HCT116 (cell line): ENCODE measurements around the gene ITLN1. TPM values are rescaled to one million over a fixed set of nuclear protein-coding genes. Genes with fewer than 3 reads are reported as not detected.

Experiments used
- ATAC-seq: fragments of 200-7000 bp; cut with Tn5 transposase; 2 replicates; pipeline ENCODE4 v1.9.1; 2020; ENCODE audit warnings: mild to moderate bottlenecking, moderate library complexity
- BruUV-seq: library from RNA; stranded (reverse); fragments of 400-500 nt; replicated peaks from 2 replicates; lab custom pipeline; 2021; lab: Mats Ljungman, UMichigan
- CTCF ChIA-PET: fragments of 300-600 bp; sonication (Branson Sonifier 250); formaldehyde crosslinking; loops from one replicate; lab custom pipeline; 2021; ENCODE audit warnings: antibody characterized with exemption; lab: Charles Lee
- POLR2A ChIA-PET: fragments of 300-600, 350-600 bp; sonication (Branson Sonifier 250); formaldehyde crosslinking; loops from one replicate; lab custom pipeline; 2021; ENCODE audit warnings: antibody characterized with exemption; lab: Charles Lee
- RAD21 ChIA-PET, 2 experiments: fragments of 300-600 bp; sonication (Branson Sonifier 250); formaldehyde crosslinking; loops; one replicate each; lab custom pipeline; 2023; ENCODE audit warnings: low total read pairs in 2 of 2; ENCODE audit not compliant: uncharacterized antibody in 2 of 2, unreplicated experiment in 2 of 2, low non-redundant PET in 1 of 2; lab: Charles Lee
- DNase-seq: peaks from one replicate; pipeline ENCODE4 v3.0.0-alpha.2; 2010; ENCODE audit warnings: low read depth, low spot score
- H2AFZ ChIP-seq: fragments of 200-600 bp; shearing (Covaris generic), sonication (generic); 2 replicates; pipeline ENCODE4 v1.6.1; 2017; ENCODE audit warnings: low read depth, mixed run types, mixed read lengths, antibody characterized with exemption, low read length; ENCODE audit not compliant: poor library complexity, severe bottlenecking
- H3K27ac ChIP-seq: 2 replicates; pipeline ENCODE4 v1.5.1; 2012; ENCODE audit warnings: low read depth, low read length
- H3K27me3 ChIP-seq: fragments of 200-600 bp; sonication (generic); 2 replicates; pipeline ENCODE4 v1.6.1; 2016; ENCODE audit warnings: mixed run types, low read length, mixed read lengths; ENCODE audit not compliant: insufficient read depth
- H3K36me3 ChIP-seq, 2 experiments: fragments of 200-500 bp in 1 of 2; fragments of 200-600 bp in 1 of 2; sonication (Bioruptor generic) in 1 of 2; sonication (generic) in 1 of 2; 2 replicates each; pipeline versions ENCODE4 v1.5.1 to v1.6.1; 2014 to 2016; ENCODE audit warnings: low read length in 2 of 2, inconsistent platforms in 1 of 2, mixed read lengths in 1 of 2, mixed run types in 1 of 2; ENCODE audit not compliant: insufficient read depth in 2 of 2, control insufficient read depth in 1 of 2
- H3K4me1 ChIP-seq, 2 experiments: fragments of 200-600 bp in 1 of 2; sonication (generic) in 1 of 2; 2 replicates each; pipeline versions ENCODE4 v1.5.1 to v1.6.1; 2012 to 2017; ENCODE audit warnings: low read length in 2 of 2, inconsistent platforms in 1 of 2, mild to moderate bottlenecking in 1 of 2, mixed read lengths in 1 of 2, mixed run types in 1 of 2, moderate library complexity in 1 of 2; ENCODE audit not compliant: insufficient read depth in 2 of 2, control insufficient read depth in 1 of 2
- H3K4me2 ChIP-seq: fragments of 200-600 bp; sonication (generic); 2 replicates; pipeline ENCODE4 v1.6.1; 2017; ENCODE audit warnings: mixed run types, low read length, mixed read lengths
- H3K4me3 ChIP-seq, 2 experiments: fragments of 200-600 bp in 1 of 2; sonication (generic) in 1 of 2; replicated peaks in 1 of 2; 2 replicates each; pipeline ENCODE4 v1.5.1; 2011 to 2016; ENCODE audit warnings: low read length in 2 of 2, control low read depth in 1 of 2, low read depth in 1 of 2, mild to moderate bottlenecking in 1 of 2, mixed read lengths in 1 of 2, mixed run types in 1 of 2
- H3K79me2 ChIP-seq: fragments of 200-600 bp; sonication (generic); 2 replicates; pipeline ENCODE4 v1.6.1; 2017; ENCODE audit warnings: mild to moderate bottlenecking, mixed run types, low read length, moderate library complexity, mixed read lengths; ENCODE audit not compliant: insufficient read depth
- H3K9ac ChIP-seq: fragments of 200-600 bp; sonication (generic); 2 replicates; pipeline ENCODE4 v1.6.1; 2016; ENCODE audit warnings: low read length, mixed read lengths
- H3K9me2 ChIP-seq: fragments of 200-600 bp; sonication (generic), shearing (Covaris generic); 2 replicates; pipeline ENCODE4 v1.6.1; 2017; ENCODE audit warnings: mixed run types, mild to moderate bottlenecking, moderate library complexity; ENCODE audit not compliant: insufficient read depth
- H3K9me3 ChIP-seq, 2 experiments: fragments of 200-500 bp in 1 of 2; fragments of 200-600 bp in 1 of 2; sonication (Bioruptor generic) in 1 of 2; sonication (generic) in 1 of 2; 2 replicates each; pipeline ENCODE4 v1.6.1; 2014 to 2017; ENCODE audit warnings: low read length in 2 of 2, mixed read lengths in 2 of 2, inconsistent platforms in 1 of 2, low read depth in 1 of 2, mild to moderate bottlenecking in 1 of 2, mixed run types in 1 of 2, moderate library complexity in 1 of 2; ENCODE audit not compliant: control insufficient read depth in 1 of 2, insufficient read depth in 1 of 2
- H4K20me1 ChIP-seq: fragments of 200-600 bp; sonication (generic), shearing (Covaris generic); 2 replicates; pipeline ENCODE4 v1.6.1; 2017; ENCODE audit warnings: mixed run types, mild to moderate bottlenecking, moderate library complexity; ENCODE audit not compliant: insufficient read depth
- CBX3 ChIP-seq: IDR thresholded peaks from 2 replicates; pipeline ENCODE4 v1.6.1; 2012; ENCODE audit warnings: low read depth
- CEBPB ChIP-seq: IDR thresholded peaks from 2 replicates; pipeline ENCODE4 v1.6.1; 2012; ENCODE audit warnings: low read depth
- ELF1 ChIP-seq: IDR thresholded peaks from 2 replicates; pipeline ENCODE4 v1.6.1; 2012; ENCODE audit warnings: low read depth, borderline replicate concordance
- EZH2phosphoT487 ChIP-seq: fragments of 200-600 bp; IDR thresholded peaks from 2 replicates; pipeline ENCODE4 v1.6.1; 2018; ENCODE audit warnings: antibody characterized with exemption, borderline replicate concordance
- FOSL1 ChIP-seq: IDR thresholded peaks from 2 replicates; pipeline ENCODE4 v1.6.1; 2012; ENCODE audit warnings: low read depth
- POLR2A ChIP-seq: IDR thresholded peaks from 2 replicates; pipeline ENCODE4 v1.7.0; 2011; ENCODE audit warnings: borderline replicate concordance; ENCODE audit not compliant: insufficient read depth, insufficient read length; ENCODE audit errors: extremely low read depth
- RAD21 ChIP-seq: IDR thresholded peaks from 2 replicates; pipeline ENCODE4 v1.6.1; 2012; ENCODE audit warnings: low read depth, mild to moderate bottlenecking
- TCF7L2 ChIP-seq: IDR thresholded peaks from 2 replicates; pipeline ENCODE4 v1.7.0; 2011; ENCODE audit warnings: borderline replicate concordance, inconsistent platforms; ENCODE audit not compliant: insufficient read depth, insufficient read length; ENCODE audit errors: extremely low read depth
- ZFX ChIP-seq: fragments of 450-650 bp; IDR thresholded peaks from 2 replicates; pipeline ENCODE4 v1.6.1; 2017
- ZNF274 ChIP-seq: fragments of 200-500 bp; sonication (Bioruptor generic); IDR thresholded peaks from 2 replicates; pipeline ENCODE4 v1.6.1; 2014; ENCODE audit warnings: mild to moderate bottlenecking, low read depth, low read length, inconsistent platforms
- intact Hi-C: fragments of 100-400 bp; cut with micrococcal nuclease; formaldehyde crosslinking; loops from 2 replicates; pipeline ENCODE4 v1.10.0; 2022
- total RNA-seq: library from RNA; stranded (reverse); gene quantifications from one replicate; pipeline ENCODE4 v1.2.1, GENCODE V29; 2021; ENCODE audit not compliant: unreplicated experiment
- TF ChIP-seq, protein P1 (sequence below): IDR thresholded peaks from 2 replicates; pipeline ENCODE4 v1.6.1; 2012

ITLN1 gene
- total RNA-seq, 1 experiment from 2014 or later = not detected

DNA sequence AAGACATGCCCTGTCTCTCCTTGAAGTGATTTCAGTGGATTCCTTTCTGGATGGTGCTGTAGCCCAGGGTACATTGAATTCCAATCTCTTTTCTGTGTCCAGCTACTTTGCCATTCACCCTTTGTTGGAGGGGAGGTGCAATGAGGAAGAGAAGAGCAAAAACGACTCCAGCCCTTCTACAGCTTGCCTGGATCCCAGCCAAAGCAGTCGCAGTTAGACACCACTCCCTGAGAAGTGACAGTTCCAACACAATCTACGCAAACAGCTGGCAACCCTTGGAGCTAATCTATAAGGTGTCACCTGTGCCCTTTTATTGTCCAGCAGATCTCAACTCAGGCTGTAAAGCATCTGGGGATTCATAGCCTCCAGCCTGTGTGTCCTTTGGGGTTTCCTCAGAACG, 26.9 kb downstream of the ITLN1 start:
- CTCF ChIA-PET = no interaction called here
- Histone ChIP-seq H3K36me3 (no peaks in the 10 kb centered on the region), H3K27ac (no peak overlapping the region), H3K4me2 (no peak overlapping the region), H3K4me1 (no peaks in the 10 kb centered on the region), H3K27me3 (no peaks in the 10 kb centered on the region), H3K4me3 (no peak overlapping the region), H3K9me2 (no peaks in the 10 kb centered on the region), H3K9me3 (no peaks in the 10 kb centered on the region), H4K20me1 (no peaks in the 10 kb centered on the region), H3K79me2 (no peaks in the 10 kb centered on the region), H3K9ac (no peak overlapping the region), H2AFZ (no peak overlapping the region)
- TF ChIP-seq TCF7L2 (no peak), ZNF274 (no peak), FOSL1 (no peak), CBX3 (no peak), EZH2phosphoT487 (no peak), ELF1 (no peak), POLR2A (no peak), ZFX (no peak), CEBPB (no peak), RAD21 (no peak)
- TF ChIP-seq, protein P1, sequence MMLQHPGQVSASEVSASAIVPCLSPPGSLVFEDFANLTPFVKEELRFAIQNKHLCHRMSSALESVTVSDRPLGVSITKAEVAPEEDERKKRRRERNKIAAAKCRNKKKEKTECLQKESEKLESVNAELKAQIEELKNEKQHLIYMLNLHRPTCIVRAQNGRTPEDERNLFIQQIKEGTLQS = no peak
- RAD21 ChIA-PET = no interaction called here
- BruUV-seq = no TSS peak
- no peak for ATAC-seq
- POLR2A ChIA-PET = interaction anchor here (0.5 kb wide), 1 partner anchor 163 kb away, joined by 3 read pairs; the partner anchor contains the start of gene F11R
- no peak for DNase-seq
- intact Hi-C loops = no loop called here
